ENCODE results near the gene ZNF185. TPM values are rescaled to one million over a fixed set of nuclear protein-coding genes. Genes with fewer than 3 reads are reported as not detected.

The ZNF185 gene
- 1 to 10 TPM; 1.9 to 2.3 TPM for total RNA-seq

- no peak within 1 kb of the TSS for H3K4me3 Mint-ChIP-seq
- DNase-seq = peak; percentile 15
- peaks cover 15% of the 10 kb centered on the region for H3K27me3 Mint-ChIP-seq (ENCODE audit: low read depth)
- no peak within 1 kb of the TSS for H3K27ac Mint-ChIP-seq
- H3K4me1 Mint-ChIP-seq (ENCODE audit: low read depth) = peaks cover 2% of the 10 kb centered on the region
- CTCF ChIA-PET = no interaction called here
- intact Hi-C loops (cut with micrococcal nuclease) = no loop called here
- no peaks in the 10 kb centered on the region for H3K36me3 Mint-ChIP-seq (ENCODE audit: low read depth)
- no peaks in the 10 kb centered on the region for H3K9me3 Mint-ChIP-seq
Measured at GRCh38 chrX:152897222-152898131, at the start of gene ZNF185. Gene ZNF185 (plus strand): TSS chrX:152898067. CDS start chrX:152914490, 16,423 bp downstream.

- no peak overlapping the region for H3K27ac Mint-ChIP-seq
- H3K9me3 Mint-ChIP-seq = no peaks in the 10 kb centered on the region
- DNase-seq = no peak
- intact Hi-C loops (cut with micrococcal nuclease) = no loop called here
- H3K27me3 Mint-ChIP-seq (ENCODE audit: low read depth) = no peaks in the 10 kb centered on the region
- CTCF ChIA-PET = no interaction called here
- no peaks in the 10 kb centered on the region for H3K4me1 Mint-ChIP-seq (ENCODE audit: low read depth)
- no peak overlapping the region for H3K4me3 Mint-ChIP-seq
- peaks cover 23% of the 10 kb centered on the region for H3K36me3 Mint-ChIP-seq (ENCODE audit: low read depth)
Measured at GRCh38 chrX:152850465-152850864, 47.4 kb upstream of the ZNF185 start.

- no peaks in the 10 kb centered on the region for H3K9me3 Mint-ChIP-seq
- DNase-seq = no peak
- intact Hi-C loops (cut with micrococcal nuclease) = no loop called here
- no peak overlapping the region for H3K4me3 Mint-ChIP-seq
- CTCF ChIA-PET = no interaction called here
- H3K27ac Mint-ChIP-seq = no peak overlapping the region
- H3K36me3 Mint-ChIP-seq (ENCODE audit: low read depth) = peaks cover 18% of the 10 kb centered on the region
- H3K27me3 Mint-ChIP-seq (ENCODE audit: low read depth) = no peaks in the 10 kb centered on the region
- H3K4me1 Mint-ChIP-seq (ENCODE audit: low read depth) = peaks cover 1% of the 10 kb centered on the region
Measured at GRCh38 chrX:152853986-152854385, 43.9 kb upstream of the ZNF185 start.

GRCh38 chrX:152861116-152861515 lies 36.8 kb upstream of the ZNF185 start:
- H3K4me3 Mint-ChIP-seq = no peak overlapping the region
- H3K27ac Mint-ChIP-seq = no peak overlapping the region
- no peak for DNase-seq
- peaks cover 1% of the 10 kb centered on the region for H3K4me1 Mint-ChIP-seq (ENCODE audit: low read depth)
- CTCF ChIA-PET = interaction anchor here (0.5 kb wide), 1 partner anchor 33 kb away, joined by 3 read pairs; no protein-coding TSS in a partner anchor
- intact Hi-C loops (cut with micrococcal nuclease) = no loop called here
- H3K27me3 Mint-ChIP-seq (ENCODE audit: low read depth) = no peaks in the 10 kb centered on the region
- H3K36me3 Mint-ChIP-seq (ENCODE audit: low read depth) = peaks cover 8% of the 10 kb centered on the region
- H3K9me3 Mint-ChIP-seq = no peaks in the 10 kb centered on the region

GRCh38 chrX:152861826-152862225 lies 36.0 kb upstream of the ZNF185 start:
- H3K27me3 Mint-ChIP-seq (ENCODE audit: low read depth) = no peaks in the 10 kb centered on the region
- no peak overlapping the region for H3K27ac Mint-ChIP-seq
- no peak overlapping the region for H3K4me3 Mint-ChIP-seq
- no peaks in the 10 kb centered on the region for H3K9me3 Mint-ChIP-seq
- no peak for DNase-seq
- H3K4me1 Mint-ChIP-seq (ENCODE audit: low read depth) = peaks cover 1% of the 10 kb centered on the region
- H3K36me3 Mint-ChIP-seq (ENCODE audit: low read depth) = peaks cover 8% of the 10 kb centered on the region
- CTCF ChIA-PET = interaction anchor here (0.5 kb wide), 1 partner anchor 32 kb away, joined by 3 read pairs; no protein-coding TSS in a partner anchor
- intact Hi-C loops (cut with micrococcal nuclease) = no loop called here

GRCh38 chrX:152865232-152865920 lies 32.5 kb upstream of the ZNF185 start:
- intact Hi-C loops (cut with micrococcal nuclease) = no loop called here
- DNase-seq = no peak
- Mint-ChIP-seq H3K9me3 (no peaks in the 10 kb centered on the region), H3K4me3 (no peak overlapping the region), H3K27ac (no peak overlapping the region), H3K36me3 (ENCODE audit: low read depth) (peaks cover 13% of the 10 kb centered on the region), H3K27me3 (ENCODE audit: low read depth) (no peaks in the 10 kb centered on the region), H3K4me1 (ENCODE audit: low read depth) (no peaks in the 10 kb centered on the region)
- CTCF ChIA-PET = no interaction called here

GRCh38 chrX:152866386-152866785 lies 31.5 kb upstream of the ZNF185 start:
- Mint-ChIP-seq H3K27me3 (ENCODE audit: low read depth) (no peaks in the 10 kb centered on the region), H3K4me1 (ENCODE audit: low read depth) (no peaks in the 10 kb centered on the region), H3K9me3 (no peaks in the 10 kb centered on the region), H3K4me3 (no peak overlapping the region), H3K36me3 (ENCODE audit: low read depth) (peaks cover 12% of the 10 kb centered on the region), H3K27ac (no peak overlapping the region)
- intact Hi-C loops (cut with micrococcal nuclease) = no loop called here
- CTCF ChIA-PET = no interaction called here
- no peak for DNase-seq

- CTCF ChIA-PET = no interaction called here
Measured at GRCh38 chrX:152869972-152870371, 27.9 kb upstream of the ZNF185 start.

GRCh38 chrX:152871260-152871659 lies 26.6 kb upstream of the ZNF185 start:
- CTCF ChIA-PET = no interaction called here
- peaks cover 6% of the 10 kb centered on the region for H3K36me3 Mint-ChIP-seq (ENCODE audit: low read depth)
- H3K4me3 Mint-ChIP-seq = no peak overlapping the region
- peaks cover 8% of the 10 kb centered on the region for H3K4me1 Mint-ChIP-seq (ENCODE audit: low read depth)
- no peaks in the 10 kb centered on the region for H3K9me3 Mint-ChIP-seq
- intact Hi-C loops (cut with micrococcal nuclease) = no loop called here
- DNase-seq = no peak
- no peaks in the 10 kb centered on the region for H3K27me3 Mint-ChIP-seq (ENCODE audit: low read depth)
- H3K27ac Mint-ChIP-seq = no peak overlapping the region

More at GRCh38 chrX:152869972-152870371, 27.9 kb upstream of the ZNF185 start:
- no peak overlapping the region for H3K27ac Mint-ChIP-seq
- peaks cover 8% of the 10 kb centered on the region for H3K4me1 Mint-ChIP-seq (ENCODE audit: low read depth)
- H3K4me3 Mint-ChIP-seq = no peak overlapping the region
- intact Hi-C loops (cut with micrococcal nuclease) = no loop called here
- DNase-seq = no peak
- peaks cover 6% of the 10 kb centered on the region for H3K36me3 Mint-ChIP-seq (ENCODE audit: low read depth)
- no peaks in the 10 kb centered on the region for H3K27me3 Mint-ChIP-seq (ENCODE audit: low read depth)
- no peaks in the 10 kb centered on the region for H3K9me3 Mint-ChIP-seq

- no peaks in the 10 kb centered on the region for H3K27me3 Mint-ChIP-seq (ENCODE audit: low read depth)
- no peaks in the 10 kb centered on the region for H3K9me3 Mint-ChIP-seq
- H3K4me3 Mint-ChIP-seq = no peak overlapping the region
- no peak overlapping the region for H3K27ac Mint-ChIP-seq
- H3K36me3 Mint-ChIP-seq (ENCODE audit: low read depth) = peaks cover 6% of the 10 kb centered on the region
- CTCF ChIA-PET = no interaction called here
- intact Hi-C loops (cut with micrococcal nuclease) = no loop called here
- no peak for DNase-seq
- H3K4me1 Mint-ChIP-seq (ENCODE audit: low read depth) = peaks cover 8% of the 10 kb centered on the region
Measured at GRCh38 chrX:152872522-152872921, 25.3 kb upstream of the ZNF185 start.

GRCh38 chrX:152873361-152873760 lies 24.5 kb upstream of the ZNF185 start:
- H3K27me3 Mint-ChIP-seq (ENCODE audit: low read depth) = no peaks in the 10 kb centered on the region
- H3K4me1 Mint-ChIP-seq (ENCODE audit: low read depth) = peaks cover 8% of the 10 kb centered on the region
- no peak overlapping the region for H3K4me3 Mint-ChIP-seq
- no peak for DNase-seq
- intact Hi-C loops (cut with micrococcal nuclease) = no loop called here
- CTCF ChIA-PET = no interaction called here
- H3K9me3 Mint-ChIP-seq = no peaks in the 10 kb centered on the region
- H3K36me3 Mint-ChIP-seq (ENCODE audit: low read depth) = peaks cover 6% of the 10 kb centered on the region
- H3K27ac Mint-ChIP-seq = no peak overlapping the region

- intact Hi-C loops (cut with micrococcal nuclease) = no loop called here
- H3K4me1 Mint-ChIP-seq (ENCODE audit: low read depth) = peaks cover 5% of the 10 kb centered on the region
- no peaks in the 10 kb centered on the region for H3K36me3 Mint-ChIP-seq (ENCODE audit: low read depth)
- H3K9me3 Mint-ChIP-seq = no peaks in the 10 kb centered on the region
- no peak for DNase-seq
- no peak overlapping the region for H3K4me3 Mint-ChIP-seq
- CTCF ChIA-PET = no interaction called here
- no peaks in the 10 kb centered on the region for H3K27me3 Mint-ChIP-seq (ENCODE audit: low read depth)
- H3K27ac Mint-ChIP-seq = no peak overlapping the region
Measured at GRCh38 chrX:152876931-152877840, 20.7 kb upstream of the ZNF185 start.
